Thyroid gland (tissue), 4 donors: Measurements from ENCODE around the gene SPATA31A6. TPM values are rescaled to one million over a fixed set of nuclear protein-coding genes. Genes with fewer than 3 reads are reported as not detected.
"Not testable (repeated sequence)": the region's sequence is repeated elsewhere in the genome, so short reads cannot be mapped to it uniquely, and the experiment has no call there.

Source experiments
- DNase-seq, 2 donors: peaks; one replicate each; pipeline ENCODE4 v3.0.0-alpha.2; 2019
- H3K27ac ChIP-seq, 3 donors: fragments of 200-600 bp; sonication (generic); 1 replicate in 2 of 3; 2 replicates in 1 of 3; pipeline ENCODE4 v1.5.1; 2016 to 2019; ENCODE audit warnings: mild to moderate bottlenecking in 1 of 3, moderate library complexity in 1 of 3
- H3K27me3 ChIP-seq: fragments of 200-600 bp; sonication (generic); one replicate; pipeline ENCODE4 v1.5.1; 2019
- H3K36me3 ChIP-seq, 2 donors: fragments of 200-600 bp; sonication (generic); one replicate each; pipeline ENCODE4 v1.5.1; 2016 to 2019
- H3K4me1 ChIP-seq, 2 donors: fragments of 200-600 bp; sonication (generic); one replicate each; pipeline ENCODE4 v1.5.1; 2017 to 2019
- H3K4me3 ChIP-seq, 3 donors: fragments of 200-600 bp; sonication (generic); replicated peaks in 1 of 3; 1 replicate in 2 of 3; 2 replicates in 1 of 3; pipeline ENCODE4 v1.5.1; 2016; ENCODE audit warnings: mild to moderate bottlenecking in 1 of 3
- H3K9me3 ChIP-seq: fragments of 200-600 bp; sonication (generic); one replicate; pipeline ENCODE4 v1.5.1; 2017
- WGBS, 2 donors: methylation state at CpG; one replicate each; pipeline ENCODE4 v1.1.5; 2017; 5-methylcytosine and 5-hydroxymethylcytosine counted together
- intact Hi-C: fragments of 100-400 bp; cut with DNase I; formaldehyde crosslinking; loops from one replicate; pipeline ENCODE4 v1.15.1; 2023
- small RNA-seq: library from RNA; depleted of rRNA; stranded (forward); fragments of <200 nt; gene quantifications from one replicate; pipeline ENCODE3, GENCODE V24; 2016
- total RNA-seq, 4 donors: library from RNA; depleted of rRNA; stranded (reverse); fragments of >200 nt; gene quantifications; one replicate each; pipeline ENCODE4 v1.2.3, GENCODE V29; 2016

The SPATA31A6 gene
- not detected for total RNA-seq

DNA sequence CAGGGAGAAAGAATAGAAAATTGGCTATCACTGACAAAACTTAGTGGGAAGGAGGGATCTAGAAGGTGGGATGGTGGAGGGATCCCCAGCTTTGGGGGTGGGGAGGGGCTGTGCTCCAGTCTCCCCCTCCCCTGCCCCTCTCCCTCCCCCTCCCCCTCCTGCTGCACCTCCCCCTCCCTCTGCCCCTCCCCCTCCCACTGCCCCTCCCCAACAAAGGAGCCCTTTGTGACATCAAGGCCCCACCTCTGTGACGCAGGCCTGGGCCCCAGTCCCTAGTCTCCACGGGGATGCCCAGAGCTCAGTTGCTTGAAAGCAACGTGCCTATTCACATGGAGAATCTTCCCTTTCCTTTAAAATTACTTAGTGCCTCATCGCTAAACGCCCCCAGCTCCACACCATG, at the start of gene SPATA31A6:
TSS of gene SPATA31A6 (plus strand) at position 301 of the 400 bp plus-strand sequence. CDS start at position 330, 29 bp downstream.
- DNase-seq, H3K9me3 ChIP-seq, intact Hi-C loops, H3K4me3 ChIP-seq, H3K27me3 ChIP-seq, H3K36me3 ChIP-seq, H3K4me1 ChIP-seq, H3K27ac ChIP-seq: not testable (repeated sequence)
- WGBS, 2 donors: 92 to 100% methylated on average over 2 of the region's 5 CpGs

DNA sequence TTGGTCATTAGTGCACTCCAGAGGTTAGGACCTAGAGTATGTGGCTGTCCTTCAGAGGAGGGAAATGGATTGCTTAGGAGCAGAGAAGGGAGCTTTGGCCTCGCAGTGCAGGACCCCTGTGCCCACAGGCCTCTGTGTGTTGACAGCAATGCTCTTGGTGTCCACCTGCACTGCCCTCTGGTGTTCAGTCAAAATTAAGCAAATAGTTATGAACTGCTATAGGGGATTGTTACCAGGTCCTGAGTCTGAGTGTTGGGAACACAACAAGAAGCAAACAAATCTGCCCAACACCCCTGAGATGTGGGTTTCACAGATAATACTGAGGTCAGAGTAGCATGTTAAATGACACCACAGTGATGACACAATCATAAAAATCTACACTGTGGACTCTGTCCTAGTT, 23.2 kb upstream of the SPATA31A6 start:
- H3K9me3 ChIP-seq, H3K4me1 ChIP-seq, H3K4me3 ChIP-seq, H3K27ac ChIP-seq, intact Hi-C loops, H3K36me3 ChIP-seq, H3K27me3 ChIP-seq, DNase-seq: not testable (repeated sequence)
- no CpG with 5 or more reads among the region's 1 CpG for WGBS, 2 donors

DNA sequence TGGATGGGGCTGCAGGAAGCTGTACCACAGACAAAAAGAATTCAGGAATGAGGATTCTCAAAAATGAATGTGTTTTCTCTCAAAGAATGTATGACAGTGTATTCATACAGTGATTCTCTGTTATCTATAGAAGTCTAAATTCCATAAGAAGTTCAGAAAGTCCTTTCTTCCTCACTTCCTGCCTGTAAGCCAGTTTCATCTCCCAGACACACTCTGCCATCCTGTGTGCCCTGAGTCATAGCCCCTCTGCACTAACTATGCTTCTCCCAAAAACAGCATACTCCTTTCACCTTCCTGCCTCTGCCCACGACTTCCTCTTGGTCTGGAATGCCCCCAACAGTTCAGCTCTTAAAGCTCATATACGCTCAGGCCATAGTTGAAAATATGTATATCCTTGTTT, 36.4 kb downstream of the SPATA31A6 start:
- H3K4me3 ChIP-seq, H3K9me3 ChIP-seq, DNase-seq, H3K27me3 ChIP-seq, H3K4me1 ChIP-seq, H3K36me3 ChIP-seq, H3K27ac ChIP-seq, intact Hi-C loops: not testable (repeated sequence)
- 60 to 70% methylated on average over 2 of the region's 2 CpGs for WGBS, 2 donors

DNA sequence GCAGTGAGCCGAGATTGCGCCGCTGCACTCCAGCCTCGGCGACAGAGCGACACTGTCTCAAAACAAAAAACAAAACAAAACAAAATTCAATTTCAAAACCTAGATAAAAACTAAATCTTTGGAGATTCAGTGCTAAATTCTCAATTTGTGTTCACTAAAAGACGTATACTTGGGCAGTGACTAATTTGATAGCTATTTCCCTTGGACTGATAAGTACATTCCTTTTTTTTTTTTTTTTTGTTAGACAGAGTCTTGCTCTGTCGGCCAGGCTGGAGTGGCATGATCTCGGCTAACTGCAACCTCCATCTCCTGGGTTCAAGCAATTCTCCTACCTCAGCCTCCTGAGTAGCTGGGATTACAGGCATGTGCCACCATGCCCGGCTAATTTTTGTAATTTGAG, 39.8 kb downstream of the SPATA31A6 start:
- DNase-seq, H3K36me3 ChIP-seq, intact Hi-C loops, H3K4me1 ChIP-seq, H3K27ac ChIP-seq, H3K9me3 ChIP-seq, H3K27me3 ChIP-seq, H3K4me3 ChIP-seq: not testable (repeated sequence)
- WGBS, 2 donors: 87 to 89% methylated on average over 9 to 10 of the region's 10 CpGs

DNA sequence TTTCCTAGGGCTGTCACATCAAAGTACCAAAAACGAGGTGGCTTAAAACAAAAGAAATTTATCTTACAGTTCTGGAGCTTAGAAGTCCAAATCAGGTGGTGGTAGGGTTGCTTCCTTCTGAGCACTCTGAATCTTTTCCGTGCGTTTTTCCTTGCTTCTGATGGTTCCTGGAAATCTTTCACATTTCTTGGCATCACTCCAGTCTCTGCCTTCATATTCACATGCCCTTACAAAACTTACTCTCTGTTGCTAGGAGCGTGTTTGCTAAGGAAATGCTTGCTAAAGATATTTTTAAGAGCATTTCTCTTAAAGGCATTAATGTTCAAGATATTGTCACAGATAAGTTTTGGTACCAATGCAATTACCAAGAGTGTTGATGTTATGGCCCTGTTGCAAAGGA, 49.6 kb downstream of the SPATA31A6 start:
- H3K4me1 ChIP-seq, H3K27ac ChIP-seq, H3K4me3 ChIP-seq, intact Hi-C loops, H3K27me3 ChIP-seq, DNase-seq, H3K9me3 ChIP-seq, H3K36me3 ChIP-seq: not testable (repeated sequence)
- 47 to 54% methylated on average over 4 of the region's 4 CpGs for WGBS, 2 donors

DNA sequence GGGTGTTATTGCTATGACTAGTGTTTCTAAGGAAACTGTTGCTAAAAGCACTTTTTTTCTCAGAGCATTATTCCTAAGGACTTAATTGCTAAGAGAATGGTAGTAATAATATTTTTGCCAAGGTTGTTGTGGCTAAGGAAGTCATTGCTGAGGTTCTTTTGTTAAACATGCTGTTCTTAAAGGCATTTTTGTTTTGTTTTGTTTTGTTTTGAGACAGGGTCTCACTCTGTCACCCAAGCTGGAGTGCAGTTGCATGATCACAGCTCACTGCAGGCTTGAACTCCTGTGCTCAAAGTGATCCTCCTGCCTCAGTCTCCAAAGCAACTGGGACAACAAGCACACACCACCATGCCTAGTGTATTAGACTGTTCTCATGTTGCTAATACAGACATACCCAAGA, 51.2 kb downstream of the SPATA31A6 start:
- DNase-seq, H3K36me3 ChIP-seq, intact Hi-C loops, H3K27ac ChIP-seq, H3K27me3 ChIP-seq, H3K4me3 ChIP-seq, H3K4me1 ChIP-seq, H3K9me3 ChIP-seq: not testable (repeated sequence)

DNA sequence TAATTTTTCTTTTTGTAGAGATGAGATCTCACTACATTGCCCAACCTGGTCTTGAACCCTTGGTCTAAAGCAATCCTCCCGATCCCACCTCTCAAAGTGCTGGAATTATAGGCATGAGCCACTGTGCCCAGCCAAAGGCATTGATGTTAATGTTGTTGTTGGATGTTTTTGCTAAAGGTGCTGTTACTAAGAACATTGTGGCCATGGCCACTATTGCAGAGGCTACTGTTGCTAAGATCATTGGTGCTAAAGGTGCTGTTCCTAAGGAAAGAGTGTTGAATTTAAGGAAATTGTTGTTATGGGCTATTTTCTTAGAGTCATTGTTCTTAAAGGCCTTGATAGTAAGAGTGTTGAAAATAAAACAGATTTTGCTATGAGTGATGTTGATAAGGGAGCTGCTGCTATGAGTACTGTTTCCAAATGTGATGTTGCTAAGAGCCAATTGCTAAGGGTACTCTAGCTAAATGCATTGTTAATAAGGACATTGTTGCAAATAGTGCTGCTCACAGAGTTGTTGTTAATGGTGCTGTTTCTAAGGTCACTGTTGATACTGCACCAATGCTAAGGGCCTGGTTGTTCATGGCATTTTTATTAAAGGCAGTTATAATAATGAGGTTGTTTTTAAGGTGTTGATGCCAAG, 52.0 kb downstream of the SPATA31A6 start:
- H3K4me1 ChIP-seq, H3K9me3 ChIP-seq, H3K27ac ChIP-seq, intact Hi-C loops, H3K36me3 ChIP-seq, DNase-seq, H3K27me3 ChIP-seq, H3K4me3 ChIP-seq: not testable (repeated sequence)
- WGBS, 2 donors: no CpG with 5 or more reads among the region's 1 CpG

DNA sequence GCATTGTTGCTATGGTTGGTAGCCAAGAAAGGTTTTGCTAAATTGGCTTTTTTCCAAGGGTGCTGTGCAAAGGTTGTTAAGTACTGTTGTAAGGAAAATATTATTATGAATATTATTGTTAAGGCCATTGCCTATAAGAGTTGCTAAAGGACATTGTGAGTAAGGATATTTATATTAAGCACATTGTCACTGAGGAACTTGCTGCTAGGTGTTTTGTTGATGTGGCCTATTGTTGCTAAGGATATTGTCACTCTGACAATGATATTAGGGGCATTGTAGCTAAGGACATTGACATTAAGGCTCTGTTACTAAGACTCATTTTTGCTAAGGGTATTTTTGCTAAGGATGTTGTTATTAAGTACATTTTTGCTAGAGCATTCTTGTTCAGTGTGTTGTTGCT, 52.6 kb downstream of the SPATA31A6 start:
- H3K36me3 ChIP-seq, H3K27ac ChIP-seq, intact Hi-C loops, H3K4me1 ChIP-seq, H3K4me3 ChIP-seq, DNase-seq, H3K27me3 ChIP-seq, H3K9me3 ChIP-seq: not testable (repeated sequence)

DNA sequence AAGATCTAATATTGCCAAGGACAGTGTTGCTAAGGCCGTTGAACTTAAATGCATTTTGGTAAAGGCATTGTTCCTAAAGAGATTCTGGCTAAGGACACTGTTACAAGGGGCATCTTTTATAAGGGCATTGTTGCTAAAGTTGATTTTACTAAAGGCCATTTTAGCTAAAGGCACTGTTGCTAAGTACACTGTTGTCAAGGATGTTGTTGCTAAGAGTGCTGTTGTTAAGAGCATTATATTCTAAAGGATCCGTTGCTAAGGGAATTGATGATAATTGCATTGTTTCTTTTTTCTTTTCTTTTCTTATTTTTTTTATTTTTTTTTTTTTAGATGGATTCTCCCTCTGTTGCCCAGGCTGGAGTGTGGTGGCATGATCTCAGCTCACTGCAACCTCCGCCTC, 53.9 kb downstream of the SPATA31A6 start:
- intact Hi-C loops, H3K4me3 ChIP-seq, H3K4me1 ChIP-seq, H3K27me3 ChIP-seq, DNase-seq, H3K9me3 ChIP-seq, H3K27ac ChIP-seq, H3K36me3 ChIP-seq: not testable (repeated sequence)
- WGBS, 2 donors: 91 to 94% methylated on average over 3 of the region's 3 CpGs

DNA sequence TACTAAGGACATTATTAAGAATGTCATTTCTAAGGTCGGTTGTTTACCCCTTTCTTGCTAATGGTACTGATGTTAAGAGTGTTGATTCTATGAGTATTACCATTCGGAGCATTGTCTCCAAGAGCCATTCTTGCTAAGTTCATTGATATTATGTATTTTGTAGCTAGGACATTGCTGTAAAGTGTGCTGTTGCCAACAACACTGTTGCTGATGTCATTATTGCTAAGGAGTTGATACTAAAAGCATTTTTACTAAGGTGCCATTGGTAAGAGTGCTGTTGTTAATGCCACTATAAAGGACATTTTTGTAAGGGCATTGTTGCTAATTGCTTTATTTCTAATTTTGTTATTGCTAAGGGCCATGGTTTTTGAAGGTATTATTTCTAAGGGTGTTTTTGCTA, 55.4 kb downstream of the SPATA31A6 start:
- 90 to 95% methylated on average over 2 of the region's 2 CpGs for WGBS, 2 donors
- H3K27ac ChIP-seq, H3K27me3 ChIP-seq, H3K36me3 ChIP-seq, H3K9me3 ChIP-seq, H3K4me1 ChIP-seq, H3K4me3 ChIP-seq, intact Hi-C loops, DNase-seq: not testable (repeated sequence)

Small RNAs within 50 kb of the gene (small RNA-seq; reads per million reads assigned to genes)
- gene AL445584.3: not detected

Other genes with a start within 250 kb of the SPATA31A6 start
- gene CNTNAP3B, start 54.2 kb upstream of the SPATA31A6 start, total RNA-seq: 10 to 100 TPM in 3 of 4 donors, 1 to 10 TPM in 1; 7.8 to 32.7 (median 20.3) TPM